GM12891 (cell line): Measurements from ENCODE around the gene GNG3.

Source experiments
- POLR2A ChIP-seq: IDR thresholded peaks from 2 replicates; pipeline ENCODE4 v1.6.1; 2011; ENCODE audit warnings: low read depth, low read length, control low read depth
- POLR2AphosphoS5 ChIP-seq: IDR thresholded peaks from 2 replicates; pipeline ENCODE4 v1.6.1; 2011; ENCODE audit warnings: low read depth, low read length, control low read depth
- SPI1 ChIP-seq: IDR thresholded peaks from 2 replicates; pipeline ENCODE4 v1.6.1; 2011; ENCODE audit warnings: low read depth, low read length, control low read depth

DNA sequence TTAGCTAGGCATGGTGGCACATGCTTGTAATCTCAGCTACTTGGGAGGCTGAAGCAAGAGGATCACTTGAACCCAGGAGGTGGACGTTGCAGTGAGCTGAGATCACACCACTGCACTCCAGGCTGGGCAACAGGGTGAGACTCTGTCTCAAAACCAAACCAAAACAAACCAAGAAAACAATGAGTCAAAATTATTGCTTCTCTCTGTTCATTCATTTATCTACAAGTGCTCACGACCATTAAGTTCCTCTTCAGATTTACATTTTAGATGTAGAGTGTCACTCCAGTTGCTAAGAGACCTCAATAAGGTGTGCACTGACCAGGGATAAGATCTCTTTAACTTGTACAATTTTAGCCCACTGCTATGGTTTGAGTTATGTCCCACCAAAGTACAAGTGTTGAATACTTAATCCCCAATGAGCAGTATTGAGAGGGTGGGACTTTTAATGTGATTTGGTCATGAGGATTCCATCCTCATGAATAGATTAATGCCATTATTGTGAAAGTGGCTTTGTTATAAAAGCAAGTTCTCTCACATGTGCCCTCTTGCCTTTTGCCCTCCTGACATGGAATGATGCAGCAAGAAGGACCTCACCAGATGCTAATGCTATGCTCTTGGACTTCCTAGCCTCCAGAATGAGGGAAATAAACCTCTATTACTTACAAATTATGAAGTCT, 12.0 kb downstream of the GNG3 start:
- TF ChIP-seq POLR2A (no peak), SPI1 (no peak), POLR2AphosphoS5 (no peak)
